ENCODE results near the gene MAP4K5.

DNA sequence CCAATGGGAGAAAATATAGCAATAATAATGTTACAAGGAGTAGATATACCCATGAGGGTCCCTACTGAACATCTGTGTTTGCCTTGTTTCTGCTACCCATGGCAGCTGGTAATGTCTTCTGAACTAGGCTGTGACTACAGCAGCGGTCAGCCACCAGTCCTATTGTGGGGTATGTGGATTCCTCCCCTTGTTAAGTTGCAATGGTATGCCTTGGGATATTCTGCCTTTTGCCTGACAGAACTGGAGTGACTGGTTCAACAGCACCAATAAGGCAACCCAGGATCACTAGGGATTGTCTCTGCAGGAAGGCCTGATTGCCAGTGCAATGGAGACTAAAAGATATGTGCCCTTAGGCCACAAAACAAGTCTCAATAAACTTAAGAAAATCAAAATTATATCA lies 17.9 kb upstream of the MAP4K5 start:
- TF ChIP-seq, protein P1, sequence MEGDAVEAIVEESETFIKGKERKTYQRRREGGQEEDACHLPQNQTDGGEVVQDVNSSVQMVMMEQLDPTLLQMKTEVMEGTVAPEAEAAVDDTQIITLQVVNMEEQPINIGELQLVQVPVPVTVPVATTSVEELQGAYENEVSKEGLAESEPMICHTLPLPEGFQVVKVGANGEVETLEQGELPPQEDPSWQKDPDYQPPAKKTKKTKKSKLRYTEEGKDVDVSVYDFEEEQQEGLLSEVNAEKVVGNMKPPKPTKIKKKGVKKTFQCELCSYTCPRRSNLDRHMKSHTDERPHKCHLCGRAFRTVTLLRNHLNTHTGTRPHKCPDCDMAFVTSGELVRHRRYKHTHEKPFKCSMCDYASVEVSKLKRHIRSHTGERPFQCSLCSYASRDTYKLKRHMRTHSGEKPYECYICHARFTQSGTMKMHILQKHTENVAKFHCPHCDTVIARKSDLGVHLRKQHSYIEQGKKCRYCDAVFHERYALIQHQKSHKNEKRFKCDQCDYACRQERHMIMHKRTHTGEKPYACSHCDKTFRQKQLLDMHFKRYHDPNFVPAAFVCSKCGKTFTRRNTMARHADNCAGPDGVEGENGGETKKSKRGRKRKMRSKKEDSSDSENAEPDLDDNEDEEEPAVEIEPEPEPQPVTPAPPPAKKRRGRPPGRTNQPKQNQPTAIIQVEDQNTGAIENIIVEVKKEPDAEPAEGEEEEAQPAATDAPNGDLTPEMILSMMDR (IDR thresholded peaks at IDR 0.05): no peak
- TF ChIP-seq POLR2A (IDR thresholded peaks at IDR 0.05): no peak

Data from ovary (tissue), 3 donors.